CMK (cell line): ENCODE data around the gene MTA1.

Experiments used
- DNase-seq: peaks from one replicate; pipeline ENCODE4 v3.0.0-alpha.2; 2010; ENCODE audit warnings: low read depth

The MTA1 gene

GRCh38 chr14:105445901-105446845 lies 26.5 kb downstream of the MTA1 start:
- no peak for DNase-seq

GRCh38 chr14:105446971-105447370 lies 27.3 kb downstream of the MTA1 start:
- DNase-seq: no peak

GRCh38 chr14:105447651-105448640 lies 28.3 kb downstream of the MTA1 start:
- no peak for DNase-seq

- DNase-seq: no peak
Observed at GRCh38 chr14:105448706-105449111, 29.1 kb downstream of the MTA1 start.

- DNase-seq: no peak
Observed at GRCh38 chr14:105449276-105450122, 29.9 kb downstream of the MTA1 start.

- no peak for DNase-seq
Observed at GRCh38 chr14:105450123-105450505, 30.5 kb downstream of the MTA1 start.

- no peak for DNase-seq
Observed at GRCh38 chr14:105450864-105451720, 31.5 kb downstream of the MTA1 start.

- no peak for DNase-seq
Observed at GRCh38 chr14:105452963-105453362, 33.3 kb downstream of the MTA1 start.

- DNase-seq: no peak
Observed at GRCh38 chr14:105453847-105454246, 34.2 kb downstream of the MTA1 start.

- DNase-seq: no peak
Observed at GRCh38 chr14:105455086-105455640, 35.5 kb downstream of the MTA1 start.

- no peak for DNase-seq
Observed at GRCh38 chr14:105455766-105456660, 36.4 kb downstream of the MTA1 start.

GRCh38 chr14:105456736-105457617 lies 37.4 kb downstream of the MTA1 start:
- no peak for DNase-seq

GRCh38 chr14:105458010-105458409 lies 38.4 kb downstream of the MTA1 start:
- no peak for DNase-seq

GRCh38 chr14:105458571-105458970 lies 38.9 kb downstream of the MTA1 start:
- DNase-seq: no peak

GRCh38 chr14:105460116-105460515 lies 40.5 kb downstream of the MTA1 start:
- no peak for DNase-seq

GRCh38 chr14:105460616-105461015 lies 41.0 kb downstream of the MTA1 start:
- DNase-seq: no peak

GRCh38 chr14:105461903-105462302 lies 42.3 kb downstream of the MTA1 start:
- no peak for DNase-seq

GRCh38 chr14:105464501-105464900 lies 44.9 kb downstream of the MTA1 start:
- DNase-seq: no peak
